Caco-2 (cell line): Measurements from ENCODE around the gene TNS1. TPM values are rescaled to one million over a fixed set of nuclear protein-coding genes. Genes with fewer than 3 reads are reported as not detected.

ENCODE experiments used
- BruUV-seq: library from RNA; stranded (reverse); fragments of 400-500 nt; replicated peaks from 2 replicates; lab custom pipeline; 2021; lab: Mats Ljungman, UMichigan
- CTCF ChIA-PET: fragments of 300-600 bp; sonication (Branson Sonifier 250); formaldehyde crosslinking; loops from one replicate; lab custom pipeline; 2022; ENCODE audit warnings: antibody characterized with exemption; lab: Charles Lee
- POLR2A ChIA-PET: fragments of 300-600 bp; sonication (Branson Sonifier 250); formaldehyde crosslinking; loops from one replicate; lab custom pipeline; 2022; ENCODE audit warnings: antibody characterized with exemption; lab: Charles Lee
- DNase-seq, 2 experiments: peaks; one replicate each; pipeline versions ENCODE4 v3.0.0 to v3.0.0-alpha.2; 2020 to 2022
- H3K27me3 ChIP-seq: replicated peaks from 2 replicates; pipeline ENCODE4 v1.6.0; 2011; ENCODE audit warnings: low read length; ENCODE audit not compliant: control insufficient read depth, insufficient read depth
- H3K36me3 ChIP-seq: 2 replicates; pipeline ENCODE4 v1.5.1; 2011; ENCODE audit warnings: low read length; ENCODE audit not compliant: control insufficient read depth, insufficient read depth
- H3K4me1 ChIP-seq: fragments of 250-450 bp; sonication (Bioruptor Pico); 2 replicates; pipeline ENCODE4 v1.5.1; 2020; ENCODE audit warnings: mild to moderate bottlenecking
- H3K4me3 ChIP-seq: 2 replicates; pipeline ENCODE4 v1.5.1; 2011; ENCODE audit warnings: low read depth, mild to moderate bottlenecking, control low read depth, low read length
- H3K9me3 ChIP-seq: fragments of 250-450 bp; sonication (Bioruptor Pico); 2 replicates; pipeline ENCODE4 v1.5.1; 2020; ENCODE audit warnings: mild to moderate bottlenecking, moderate library complexity
- H3K27ac Mint-ChIP-seq: one replicate; pipeline ENCODE4 v1.8.0; 2022; ENCODE audit warnings: mixed read lengths; ENCODE audit not compliant: unreplicated experiment
- H3K27me3 Mint-ChIP-seq: one replicate; pipeline ENCODE4 v1.8.0; 2022; ENCODE audit warnings: mixed read lengths; ENCODE audit not compliant: insufficient read depth, unreplicated experiment
- H3K36me3 Mint-ChIP-seq: one replicate; pipeline ENCODE4 v1.8.0; 2022; ENCODE audit warnings: mild to moderate bottlenecking, mixed read lengths; ENCODE audit not compliant: insufficient read depth, unreplicated experiment
- H3K4me1 Mint-ChIP-seq: one replicate; pipeline ENCODE4 v1.8.0; 2022; ENCODE audit warnings: low read depth, mixed read lengths; ENCODE audit not compliant: unreplicated experiment
- H3K4me3 Mint-ChIP-seq: one replicate; pipeline ENCODE4 v1.8.0; 2022; ENCODE audit warnings: mild to moderate bottlenecking, moderate library complexity, mixed read lengths; ENCODE audit not compliant: unreplicated experiment
- H3K9me3 Mint-ChIP-seq: one replicate; pipeline ENCODE4 v1.8.0; 2022; ENCODE audit warnings: mixed read lengths; ENCODE audit not compliant: unreplicated experiment
- intact Hi-C: fragments of 100-400 bp; cut with micrococcal nuclease; formaldehyde crosslinking; loops from one replicate; pipeline ENCODE4 v1.10.0; 2022; ENCODE audit not compliant: unreplicated experiment
- microRNA-seq: library from miRNA; unstranded; fragments of <30 nt; microRNA quantifications from one replicate; pipeline ENCODE4 v1.2.0, GENCODE V29; 2022
- total RNA-seq: library from RNA; stranded (reverse); gene quantifications from 2 replicates; pipeline ENCODE4 v1.2.3, GENCODE V29; 2022
- TF ChIP-seq, protein P1 (sequence below), 2 experiments: fragments of 200-600 bp in 1 of 2; IDR thresholded peaks; 1 replicate in 1 of 2; 2 replicates in 1 of 2; pipeline versions ENCODE4 v1.5.1 to v1.8.0; 2011 to 2022; ENCODE audit warnings: antibody characterized with exemption in 1 of 2, control low read depth in 1 of 2, inconsistent platforms in 1 of 2, low read depth in 1 of 2, low read length in 1 of 2, mild to moderate bottlenecking in 1 of 2, moderate library complexity in 1 of 2; ENCODE audit not compliant: insufficient read depth in 1 of 2, severe bottlenecking in 1 of 2, unreplicated experiment in 1 of 2

TNS1 gene
- total RNA-seq, 1 experiment from 2014 or later, result 16.1 TPM

DNA sequence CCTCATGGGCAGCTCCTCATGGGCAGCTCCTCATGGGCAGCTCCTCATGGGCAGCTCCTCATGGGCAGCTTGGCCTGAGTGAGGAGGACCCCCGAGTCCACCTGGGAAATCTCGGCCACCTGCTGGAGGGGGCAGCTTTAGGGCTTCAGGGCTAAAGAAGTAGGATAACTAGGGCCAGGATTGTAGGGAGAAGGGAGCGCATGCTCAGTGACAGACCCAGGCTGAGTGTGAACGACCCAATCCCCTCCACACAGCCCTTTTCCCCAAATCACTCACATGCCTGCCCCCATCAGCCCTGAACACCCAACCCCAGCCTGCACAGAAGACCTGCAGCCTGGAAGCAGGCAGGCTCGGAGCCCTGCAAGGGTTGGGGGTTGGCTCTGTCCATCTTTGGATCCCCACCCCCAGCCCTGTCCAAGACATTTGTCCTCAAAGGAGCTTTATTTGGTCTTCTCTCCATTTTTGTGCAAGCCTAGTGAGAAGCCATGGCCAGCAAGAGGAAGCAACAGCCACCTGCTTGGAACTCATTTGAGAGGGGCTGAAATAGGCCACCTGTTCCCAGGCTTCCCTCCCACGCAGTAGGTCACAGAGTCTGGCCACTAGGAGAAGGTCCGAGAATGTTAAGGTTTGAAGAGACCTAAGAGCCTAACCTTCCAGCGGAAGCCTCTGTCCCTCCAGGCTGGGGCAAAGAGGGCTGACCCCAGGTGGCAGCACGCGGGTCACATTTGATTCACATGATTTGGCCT is 249.9 kb downstream of the TNS1 start:
- Mint-ChIP-seq H3K27ac (no peak overlapping the region), H3K9me3 (peaks cover 9% of the 10 kb centered on the region), H3K27me3 (peaks cover 18% of the 10 kb centered on the region), H3K4me3 (no peak overlapping the region), H3K36me3 (no peaks in the 10 kb centered on the region), H3K4me1 (no peaks in the 10 kb centered on the region)
- TF ChIP-seq, protein P1, sequence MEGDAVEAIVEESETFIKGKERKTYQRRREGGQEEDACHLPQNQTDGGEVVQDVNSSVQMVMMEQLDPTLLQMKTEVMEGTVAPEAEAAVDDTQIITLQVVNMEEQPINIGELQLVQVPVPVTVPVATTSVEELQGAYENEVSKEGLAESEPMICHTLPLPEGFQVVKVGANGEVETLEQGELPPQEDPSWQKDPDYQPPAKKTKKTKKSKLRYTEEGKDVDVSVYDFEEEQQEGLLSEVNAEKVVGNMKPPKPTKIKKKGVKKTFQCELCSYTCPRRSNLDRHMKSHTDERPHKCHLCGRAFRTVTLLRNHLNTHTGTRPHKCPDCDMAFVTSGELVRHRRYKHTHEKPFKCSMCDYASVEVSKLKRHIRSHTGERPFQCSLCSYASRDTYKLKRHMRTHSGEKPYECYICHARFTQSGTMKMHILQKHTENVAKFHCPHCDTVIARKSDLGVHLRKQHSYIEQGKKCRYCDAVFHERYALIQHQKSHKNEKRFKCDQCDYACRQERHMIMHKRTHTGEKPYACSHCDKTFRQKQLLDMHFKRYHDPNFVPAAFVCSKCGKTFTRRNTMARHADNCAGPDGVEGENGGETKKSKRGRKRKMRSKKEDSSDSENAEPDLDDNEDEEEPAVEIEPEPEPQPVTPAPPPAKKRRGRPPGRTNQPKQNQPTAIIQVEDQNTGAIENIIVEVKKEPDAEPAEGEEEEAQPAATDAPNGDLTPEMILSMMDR (IDR thresholded peaks at IDR 0.05; ENCODE audit: insufficient read depth in 1 of 2, low read depth in 1 of 2, low read length in 1 of 2, severe bottlenecking in 1 of 2, unreplicated experiment in 1 of 2), result no peak
- BruUV-seq, result no TSS peak
- Histone ChIP-seq H3K27me3 (0 out of 2 replicates have a peak, but pooled peaks cover 2% of the 10 kb centered on the region), H3K36me3 (no peaks in the 10 kb centered on the region), H3K4me1 (no peaks in the 10 kb centered on the region), H3K9me3 (no peaks in the 10 kb centered on the region), H3K4me3 (no peak overlapping the region)
- DNase-seq, result no peak
- ChIA-PET POLR2A (no interaction called here), CTCF (no interaction called here)
- intact Hi-C loops, result no loop called here

DNA sequence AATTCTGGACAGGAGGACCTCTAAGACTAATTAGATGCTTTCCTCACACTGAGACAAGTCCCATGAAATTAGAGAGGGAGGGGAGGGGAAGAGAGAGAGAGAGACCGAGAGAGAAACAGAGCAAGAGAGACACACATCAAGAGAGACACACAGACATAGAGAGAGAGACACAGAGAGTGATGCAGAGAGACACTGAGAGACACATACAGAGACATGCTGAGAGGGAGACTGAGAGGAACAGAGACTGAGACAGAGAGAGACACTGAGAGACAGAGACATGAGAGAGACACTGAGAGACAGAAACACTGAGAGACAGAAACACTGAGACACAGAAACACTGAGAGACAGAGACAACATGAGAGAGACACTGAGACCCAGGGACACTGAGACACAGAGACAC is 250.8 kb downstream of the TNS1 start:
- H3K27me3 Mint-ChIP-seq, result peaks cover 21% of the 10 kb centered on the region
- Histone ChIP-seq H3K27me3 (0 out of 2 replicates have a peak, but pooled peaks cover 2% of the 10 kb centered on the region), H3K36me3 (no peaks in the 10 kb centered on the region), H3K4me3 (no peak overlapping the region), H3K4me1 (no peaks in the 10 kb centered on the region), H3K9me3 (no peaks in the 10 kb centered on the region)
- TF ChIP-seq, protein P1 (IDR thresholded peaks at IDR 0.05; ENCODE audit: insufficient read depth in 1 of 2, low read depth in 1 of 2, low read length in 1 of 2, severe bottlenecking in 1 of 2, unreplicated experiment in 1 of 2), result no peak
- no peaks in the 10 kb centered on the region for H3K4me1 Mint-ChIP-seq
- no peaks in the 10 kb centered on the region for H3K36me3 Mint-ChIP-seq
- peaks cover 9% of the 10 kb centered on the region for H3K9me3 Mint-ChIP-seq
- intact Hi-C loops, result no loop called here
- POLR2A ChIA-PET, result no interaction called here
- CTCF ChIA-PET, result no interaction called here
- no peak overlapping the region for H3K4me3 Mint-ChIP-seq
- no peak overlapping the region for H3K27ac Mint-ChIP-seq
- no peak for DNase-seq
- no TSS peak for BruUV-seq

DNA sequence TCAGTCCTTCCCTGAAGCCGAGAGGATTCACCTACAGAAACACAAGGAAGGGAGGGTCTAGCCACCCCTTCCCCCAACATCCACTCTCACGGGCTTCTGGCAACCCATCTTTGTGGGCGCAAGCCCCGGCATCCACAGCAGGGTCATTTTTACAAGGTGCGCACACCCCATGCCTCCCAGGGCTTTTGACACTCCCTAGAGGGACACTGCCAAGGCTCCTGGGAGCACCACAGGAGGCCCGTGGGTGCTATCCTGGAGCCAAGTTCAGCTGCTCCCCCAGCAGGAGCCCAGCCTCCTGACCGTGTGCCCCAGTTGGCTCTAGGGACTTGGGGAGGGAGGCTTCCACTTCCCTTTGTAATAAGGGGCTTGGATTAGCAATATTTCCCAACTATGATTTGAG is 251.6 kb downstream of the TNS1 start:
- Histone ChIP-seq H3K27me3 (0 out of 2 replicates have a peak, but pooled peaks cover 2% of the 10 kb centered on the region), H3K4me3 (no peak overlapping the region), H3K9me3 (no peaks in the 10 kb centered on the region), H3K4me1 (no peaks in the 10 kb centered on the region), H3K36me3 (no peaks in the 10 kb centered on the region)
- ChIA-PET POLR2A (no interaction called here), CTCF (no interaction called here)
- intact Hi-C loops, result no loop called here
- Mint-ChIP-seq H3K4me3 (no peak overlapping the region), H3K9me3 (peaks cover 9% of the 10 kb centered on the region), H3K27me3 (peaks cover 22% of the 10 kb centered on the region), H3K27ac (no peak overlapping the region), H3K4me1 (no peaks in the 10 kb centered on the region), H3K36me3 (no peaks in the 10 kb centered on the region)
- DNase-seq, result no peak
- no TSS peak for BruUV-seq
- TF ChIP-seq, protein P1 (IDR thresholded peaks at IDR 0.05; ENCODE audit: insufficient read depth in 1 of 2, low read depth in 1 of 2, low read length in 1 of 2, severe bottlenecking in 1 of 2, unreplicated experiment in 1 of 2), result no peak

Small RNAs within 50 kb of the gene (microRNA-seq; reads per million reads assigned to microRNA genes)
- not detected for gene MIR6809

Other genes with a start within 250 kb of the TNS1 start
- gene RUFY4, start 66.3 kb upstream of the TNS1 start, total RNA-seq, result not detected in 2 replicates
- gene CXCR2, start 123.0 kb upstream of the TNS1 start, total RNA-seq, result not detected in 2 replicates
- gene CXCR1, start 164.0 kb upstream of the TNS1 start, total RNA-seq, result not detected in 2 replicates
- 284 and 290 TPM in 2 replicates for gene ARPC2, start 214.2 kb upstream of the TNS1 start, total RNA-seq